A673 (cell line): ENCODE results near the gene ENPP5. TPM values are rescaled to one million over a fixed set of nuclear protein-coding genes. Genes with fewer than 3 reads are reported as not detected.

Experiments
- BruUV-seq: library from RNA; stranded (reverse); fragments of 400-500 nt; replicated peaks from 2 replicates; lab custom pipeline; 2021; lab: Mats Ljungman, UMichigan
- CTCF ChIA-PET: fragments of 300-600 bp; sonication (Branson Sonifier 250); formaldehyde crosslinking; loops from one replicate; lab custom pipeline; 2022; ENCODE audit warnings: antibody characterized with exemption; lab: Charles Lee
- POLR2A ChIA-PET: fragments of 300-600 bp; sonication (Branson Sonifier 250); formaldehyde crosslinking; loops from one replicate; lab custom pipeline; 2022; ENCODE audit warnings: antibody characterized with exemption; ENCODE audit not compliant: low non-redundant PET; lab: Charles Lee
- DNase-seq: peaks from one replicate; pipeline ENCODE4 v3.0.0-alpha.2; 2015; ENCODE audit warnings: low spot score
- H3K27ac ChIP-seq: fragments of 200-600 bp; sonication (generic); 2 replicates; pipeline ENCODE4 v1.5.1; 2016; ENCODE audit warnings: mixed run types, low read depth, mild to moderate bottlenecking, mixed read lengths, antibody characterized with exemption, low read length; ENCODE audit not compliant: poor library complexity, severe bottlenecking
- H3K27me3 ChIP-seq: fragments of 200-600 bp; sonication (generic); replicated peaks from 2 replicates; pipeline ENCODE4 v1.6.1; 2017; ENCODE audit warnings: mixed run types, low read depth, mild to moderate bottlenecking, mixed read lengths, antibody characterized with exemption, low read length; ENCODE audit not compliant: insufficient read depth, poor library complexity
- H3K36me3 ChIP-seq: fragments of 200-600 bp; sonication (generic); 2 replicates; pipeline ENCODE4 v1.6.1; 2016; ENCODE audit warnings: mixed run types, mild to moderate bottlenecking, mixed read lengths, antibody characterized with exemption, low read length; ENCODE audit not compliant: insufficient read depth, poor library complexity, severe bottlenecking
- H3K4me1 ChIP-seq: fragments of 200-600 bp; sonication (generic); 2 replicates; pipeline ENCODE4 v1.6.1; 2017; ENCODE audit warnings: mixed run types, mild to moderate bottlenecking, mixed read lengths, antibody characterized with exemption, low read length; ENCODE audit not compliant: insufficient read depth, poor library complexity, severe bottlenecking
- H3K4me3 ChIP-seq: fragments of 200-600 bp; sonication (generic); 2 replicates; pipeline ENCODE4 v1.5.1; 2016; ENCODE audit warnings: low read depth, mixed run types, mild to moderate bottlenecking, mixed read lengths, low read length; ENCODE audit not compliant: poor library complexity, severe bottlenecking
- H3K9me3 ChIP-seq: fragments of 200-600 bp; sonication (generic); 2 replicates; pipeline ENCODE4 v1.6.1; 2016; ENCODE audit warnings: mixed run types, low read depth, mild to moderate bottlenecking, mixed read lengths, antibody characterized with exemption, low read length; ENCODE audit not compliant: poor library complexity, severe bottlenecking
- CTCF ChIP-seq: fragments of 300-800, 200-600 bp; sonication (generic); conservative IDR thresholded peaks from 2 replicates; pipeline ENCODE4 v1.5.1; 2017; ENCODE audit warnings: low read depth, mild to moderate bottlenecking, antibody characterized with exemption, low read length, moderate library complexity, mixed read lengths
- EZH2 ChIP-seq: fragments of 200-600 bp; sonication (generic); IDR thresholded peaks from 2 replicates; pipeline ENCODE4 v1.6.1; 2017; ENCODE audit warnings: borderline replicate concordance, low read depth, mild to moderate bottlenecking, mixed read lengths, antibody characterized with exemption, low read length; ENCODE audit not compliant: poor library complexity, severe bottlenecking
- intact Hi-C: fragments of 100-400 bp; cut with micrococcal nuclease; formaldehyde crosslinking; loops from one replicate; pipeline ENCODE4 v1.10.0; 2022; ENCODE audit not compliant: unreplicated experiment
- total RNA-seq: library from RNA; stranded (reverse); gene quantifications from 2 replicates; pipeline ENCODE4 v1.2.3, GENCODE V29; 2021

ENPP5 gene
- total RNA-seq, 1 experiment from 2014 or later: not detected

- ChIA-PET CTCF (no interaction called here), POLR2A (no interaction called here)
- H3K27me3 ChIP-seq: no peaks in the 10 kb centered on the region
- no peaks in the 10 kb centered on the region for H3K36me3 ChIP-seq
- intact Hi-C loops: no loop called here
- TF ChIP-seq CTCF (no peak), EZH2 (no peak)
- BruUV-seq: no TSS peak
- H3K4me1 ChIP-seq: no peaks in the 10 kb centered on the region
- H3K9me3 ChIP-seq: no peaks in the 10 kb centered on the region
- no peak overlapping the region for H3K27ac ChIP-seq
- no peak for DNase-seq
- H3K4me3 ChIP-seq: no peak overlapping the region
Observed at GRCh38 chr6:46215213-46215612, 44.4 kb upstream of the ENPP5 start.

- H3K4me1 ChIP-seq: no peaks in the 10 kb centered on the region
- no peak overlapping the region for H3K4me3 ChIP-seq
- POLR2A ChIA-PET: no interaction called here
- no TSS peak for BruUV-seq
- intact Hi-C loops: no loop called here
- no peaks in the 10 kb centered on the region for H3K36me3 ChIP-seq
- DNase-seq: no peak
- no peak overlapping the region for H3K27ac ChIP-seq
- TF ChIP-seq EZH2: no peak
- TF ChIP-seq CTCF: no peak
- CTCF ChIA-PET: no interaction called here
- no peaks in the 10 kb centered on the region for H3K9me3 ChIP-seq
- H3K27me3 ChIP-seq: peaks cover 4% of the 10 kb centered on the region
Observed at GRCh38 chr6:46211917-46212316, 41.1 kb upstream of the ENPP5 start.

- no TSS peak for BruUV-seq
- no peaks in the 10 kb centered on the region for H3K36me3 ChIP-seq
- ChIA-PET CTCF (no interaction called here), POLR2A (no interaction called here)
- TF ChIP-seq EZH2 (no peak), CTCF (no peak)
- H3K27ac ChIP-seq: no peak overlapping the region
- no peak overlapping the region for H3K4me3 ChIP-seq
- peaks cover 4% of the 10 kb centered on the region for H3K27me3 ChIP-seq
- no peaks in the 10 kb centered on the region for H3K9me3 ChIP-seq
- no peak for DNase-seq
- intact Hi-C loops: no loop called here
- no peaks in the 10 kb centered on the region for H3K4me1 ChIP-seq
Observed at GRCh38 chr6:46210294-46210693, 39.5 kb upstream of the ENPP5 start.
